HL-60/S4 (cell line): ENCODE results near the gene KLHDC8A.

ENCODE experiments used
- in situ Hi-C: fragments of 300-500 bp; cut with MboI; formaldehyde crosslinking; loops from 2 replicates; pipeline ENCODE4 v1.14.3; 2022; ENCODE audit warnings: low sequenced_read_pairs

Gene KLHDC8A

GRCh38 chr1:205319081-205320018, 37.4 kb downstream of the KLHDC8A start:
- in situ Hi-C loops, result loop anchor here (5.0 kb wide), 1 partner anchor 42 kb away; no protein-coding TSS in a partner anchor

GRCh38 chr1:205318231-205318991, 38.3 kb downstream of the KLHDC8A start:
- in situ Hi-C loops, result no loop called here

GRCh38 chr1:205317311-205317917, 39.3 kb downstream of the KLHDC8A start:
- in situ Hi-C loops, result no loop called here

- in situ Hi-C loops, result no loop called here
Measured at GRCh38 chr1:205316161-205316566, 40.6 kb downstream of the KLHDC8A start.

GRCh38 chr1:205315008-205315618, 41.6 kb downstream of the KLHDC8A start:
- in situ Hi-C loops, result no loop called here

- in situ Hi-C loops, result no loop called here
Measured at GRCh38 chr1:205313563-205314308, 43.0 kb downstream of the KLHDC8A start.

GRCh38 chr1:205312866-205313562, 43.7 kb downstream of the KLHDC8A start:
- in situ Hi-C loops, result no loop called here

- in situ Hi-C loops, result no loop called here
Measured at GRCh38 chr1:205310976-205311704, 45.6 kb downstream of the KLHDC8A start.

- in situ Hi-C loops, result no loop called here
Measured at GRCh38 chr1:205309741-205310140, 47.0 kb downstream of the KLHDC8A start.

- in situ Hi-C loops, result no loop called here
Measured at GRCh38 chr1:205306929-205307566, 49.7 kb downstream of the KLHDC8A start.

GRCh38 chr1:205304695-205305070, 52.0 kb downstream of the KLHDC8A start:
- in situ Hi-C loops, result no loop called here

- in situ Hi-C loops, result no loop called here
Measured at GRCh38 chr1:205304046-205304694, 52.6 kb downstream of the KLHDC8A start.

GRCh38 chr1:205303247-205303888, 53.4 kb downstream of the KLHDC8A start:
- in situ Hi-C loops, result no loop called here

- in situ Hi-C loops, result no loop called here
Measured at GRCh38 chr1:205301842-205302588, 54.7 kb downstream of the KLHDC8A start.

GRCh38 chr1:205301205-205301821, 55.4 kb downstream of the KLHDC8A start:
- in situ Hi-C loops, result no loop called here

GRCh38 chr1:205300149-205300548, 56.6 kb downstream of the KLHDC8A start:
- in situ Hi-C loops, result no loop called here
